ENCODE results near the gene C9orf85. TPM values are rescaled to one million over a fixed set of nuclear protein-coding genes. Genes with fewer than 3 reads are reported as not detected.

C9orf85 gene
- total and polyA plus RNA-seq, 10 of the 15 experiments (the other 5 are each of a cell fraction or from before 2014, with no cell fraction given): 9.1 to 22.6 (median 16.4) TPM

GRCh38 chr9:71879644-71880174, 31.7 kb upstream of the C9orf85 start (continued):
- TF ChIP-seq SKIL (IDR thresholded peaks at IDR 0.05; ENCODE audit: low read depth, poor library complexity, severe bottlenecking) (no peak), TARDBP (IDR thresholded peaks at IDR 0.05; ENCODE audit: borderline replicate concordance) (no peak), NFXL1 (IDR thresholded peaks at IDR 0.05; ENCODE audit: borderline replicate concordance) (no peak), SMARCA5 (IDR thresholded peaks at IDR 0.05) (no peak)

GRCh38 chr9:71884005-71884404, 27.4 kb upstream of the C9orf85 start:
- H3K27me3 ChIP-seq (replicated peaks in 1 of 2; ENCODE audit: control insufficient read depth in 2 of 2, insufficient read depth in 2 of 2, low read length in 1 of 2): no peaks in the 10 kb centered on the region
- H3K79me2 ChIP-seq (ENCODE audit: control insufficient read depth, insufficient read depth, low read length): peaks cover 22% of the 10 kb centered on the region
- no peaks in the 10 kb centered on the region for H4K20me1 ChIP-seq (ENCODE audit: control insufficient read depth, insufficient read depth)
- H3K27ac ChIP-seq (ENCODE audit: control insufficient read depth, insufficient read depth): no peak overlapping the region
- ATAC-seq: no peak
- POLR2A ChIA-PET: no interaction called here
- BruUV-seq (replicated peaks): no TSS peak
- CTCF ChIA-PET: interaction anchor here (0.7 kb wide), 1 partner anchor 30 kb away, joined by 3 read pairs; no protein-coding TSS in a partner anchor
- H3K4me1 ChIP-seq (ENCODE audit: control insufficient read depth, insufficient read depth, low read length): no peaks in the 10 kb centered on the region
- TF ChIP-seq PKNOX1 (IDR thresholded peaks at IDR 0.05) (no peak), RCOR1 (conservative IDR thresholded peaks at IDR 0.05; ENCODE audit: low read depth, low read length) (no peak), LARP7 (IDR thresholded peaks at IDR 0.05) (no peak), EED (IDR thresholded peaks at IDR 0.05; ENCODE audit: low read depth) (no peak), HCFC1 (IDR thresholded peaks at IDR 0.05; ENCODE audit: low read length) (no peak), RAD21 (IDR thresholded peaks at IDR 0.05; ENCODE audit: insufficient read depth, low read depth, low read length) (no peak), SMARCA5 (IDR thresholded peaks at IDR 0.05) (no peak), NFYA (IDR thresholded peaks at IDR 0.05; ENCODE audit: borderline replicate concordance, low read depth, low read length) (no peak), SMC3 (IDR thresholded peaks at IDR 0.05; ENCODE audit: borderline replicate concordance, low read length) (no peak), WRNIP1 (IDR thresholded peaks at IDR 0.05; ENCODE audit: borderline replicate concordance, low read depth, low read length) (no peak), MYC (IDR thresholded peaks at IDR 0.05; ENCODE audit: insufficient read depth, insufficient read length, insufficient replicate concordance, low read length, severe bottlenecking) (no peak), NFYB (IDR thresholded peaks at IDR 0.05; ENCODE audit: insufficient read depth, low read depth, low read length) (no peak), CHD1 (IDR thresholded peaks at IDR 0.05; ENCODE audit: low read depth, low read length) (no peak)
- no peaks in the 10 kb centered on the region; a peak in 1 of 4 replicates for H3K36me3 ChIP-seq (ENCODE audit: control insufficient read depth in 2 of 2, insufficient read depth in 2 of 2, low read length in 1 of 2)
- intact Hi-C loops (cut with micrococcal nuclease; ENCODE audit: unreplicated experiment): no loop called here
- no peak for FAIRE-seq
- H3K4me3 ChIP-seq: no peak overlapping the region
- peaks cover 14% of the 10 kb centered on the region for H3K9me3 ChIP-seq (replicated peaks; ENCODE audit: control insufficient read depth, insufficient read depth, low read length)
- no peak overlapping the region for H3K4me2 ChIP-seq (ENCODE audit: control insufficient read depth, insufficient read depth)
- in situ Hi-C loops (cut with MboI): no loop called here
- RAD21 ChIA-PET (ENCODE audit: unreplicated experiment): no interaction called here
- SMC1A ChIA-PET (ENCODE audit: uncharacterized antibody, unreplicated experiment): no interaction called here
- H2AFZ ChIP-seq (ENCODE audit: control insufficient read depth, low read depth, low read length): no peak overlapping the region
- H3K9ac ChIP-seq (ENCODE audit: control insufficient read depth, insufficient read depth, low read length): no peak overlapping the region
- DNase-seq (ENCODE audit: low read depth, low spot score): no peak
